Psoas muscle (tissue), 8 donors: ENCODE results near the gene LBR. TPM values are rescaled to one million over a fixed set of nuclear protein-coding genes. Genes with fewer than 3 reads are reported as not detected.

Experiments used
- ATAC-seq, 4 donors: fragments of 200-7000 bp; cut with Tn5 transposase; one replicate each; pipeline ENCODE4 v1.9.1; 2020; ENCODE audit warnings: moderate library complexity in 3 of 4, mild to moderate bottlenecking in 2 of 4
- DNase-seq, 2 donors: peaks; one replicate each; pipeline ENCODE4 v3.0.0-alpha.2; 2020
- H3K27ac ChIP-seq: fragments of 200-600 bp; one replicate; pipeline ENCODE4 v1.8.0; 2022
- H3K27me3 ChIP-seq, 3 donors: fragments of 200-600 bp in 1 of 3; one replicate each; pipeline versions ENCODE4 v1.6.1 to v1.8.0; 2013 to 2022; ENCODE audit warnings: low read length in 2 of 3, mild to moderate bottlenecking in 2 of 3, moderate library complexity in 1 of 3; ENCODE audit not compliant: insufficient read depth in 3 of 3
- H3K36me3 ChIP-seq, 2 donors: fragments of 200-600 bp in 1 of 2; one replicate each; pipeline versions ENCODE4 v1.6.1 to v1.8.0; 2013 to 2022; ENCODE audit warnings: low read depth in 1 of 2, mild to moderate bottlenecking in 1 of 2, moderate library complexity in 1 of 2; ENCODE audit not compliant: insufficient read depth in 1 of 2
- H3K4me1 ChIP-seq: fragments of 200-600 bp; one replicate; pipeline ENCODE4 v1.8.0; 2022
- H3K4me3 ChIP-seq: fragments of 200-600 bp; one replicate; pipeline ENCODE4 v1.8.0; 2022; ENCODE audit warnings: mild to moderate bottlenecking
- H3K9me3 ChIP-seq: fragments of 200-600 bp; one replicate; pipeline ENCODE4 v1.8.0; 2022
- CTCF ChIP-seq: fragments of 200-600 bp; IDR thresholded peaks from one replicate; pipeline ENCODE4 v1.8.0; 2022; ENCODE audit warnings: antibody characterized with exemption
- WGBS, 3 donors: extraction: QIAGEN DNeasy Blood & Tissue Kit; methylation state at CpG; one replicate each; pipeline versions ENCODE4 v1.1.6 to v1.1.7; 2013; 5-methylcytosine and 5-hydroxymethylcytosine counted together
- intact Hi-C, 2 donors: fragments of 100-400 bp; cut with DNase I; formaldehyde crosslinking; loops; one replicate each; pipeline versions ENCODE4 v1.11.0 to v1.14.2; 2022
- polyA plus RNA-seq, 3 donors: library from polyadenylated mRNA; stranded (reverse); fragments of 200-250 nt; gene quantifications; one replicate each; pipeline ENCODE4 v1.2.3, GENCODE V29; 2013
- total RNA-seq, 4 donors: library from RNA; stranded (reverse); fragmentation: NEBNext Ultra II Directional in 2 of 4; extraction: Animal tissue kit (Norgen Biotek cat#: 25700) in 2 of 4; gene quantifications; one replicate each; pipeline versions ENCODE4 v1.2.1 to v1.2.4, GENCODE V29; 2021 to 2023
- donor health status: healthy with polysubstance abuse.
- donor health status: DM: no; HTN: no; CAD: no; lungs with moderate emphysema.
- donor health status: Bipolar disorder and iron deficiency.
- donor health status: healthy.
- donor health status: DM: yes; HTN: yes; CAD: no.
- donor health status: DM: no; HTN: no; CAD: no.
- donor health status: DM: no; HTN: no; CAD: no.
- donor health status: DM: yes; HTN: yes; CAD: no.

The LBR gene
- total and polyA plus RNA-seq, 7 donors, result 6.8 to 22.8 (median 14.6) TPM

DNA sequence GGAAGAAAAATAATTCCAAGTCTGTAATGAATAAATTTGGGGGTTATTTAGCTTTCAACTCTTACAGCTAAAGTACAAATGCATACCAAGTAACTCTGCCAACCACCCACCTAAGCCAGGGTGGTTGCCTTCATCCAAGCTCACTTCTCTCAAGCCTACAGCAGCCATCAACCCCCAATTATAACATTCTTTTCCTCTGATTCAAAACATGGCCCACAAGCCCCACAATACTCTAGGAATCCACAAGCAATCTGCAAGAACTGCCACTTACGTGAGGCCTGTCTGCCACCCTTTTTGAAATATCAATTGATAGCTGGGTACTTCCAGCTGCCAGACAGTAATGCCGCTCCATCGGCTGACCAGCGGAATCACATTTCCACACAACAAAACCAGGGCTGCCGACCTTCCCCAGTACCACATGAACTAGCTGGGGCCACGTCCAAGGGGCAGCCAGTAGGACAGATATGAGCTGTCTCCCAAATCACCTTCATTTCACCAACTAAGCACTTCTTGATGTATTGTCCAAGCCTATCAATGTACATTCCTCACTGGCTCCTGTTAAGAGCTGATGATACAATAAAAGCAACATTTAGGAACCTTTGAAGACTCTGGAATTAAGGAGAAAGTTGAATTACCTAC lies 3.2 kb downstream of the LBR start:
- Histone ChIP-seq H3K27ac (no peak overlapping the region), H3K4me3 (no peak overlapping the region), H3K9me3 (no peaks in the 10 kb centered on the region), H3K27me3 (no peaks in the 10 kb centered on the region), H3K36me3 (peaks cover 0 to 24% of the 10 kb centered on the region in 2 donors), H3K4me1 (peaks cover 26% of the 10 kb centered on the region)
- 55 to 78% (median 67%) methylated on average over 6 of the region's 6 CpGs for WGBS, 3 donors
- DNase-seq (no peak), ATAC-seq (no peak)
- intact Hi-C loops, result no loop called here
- TF ChIP-seq CTCF, result no peak

GRCh38 chr1:225423518-225423855 lies 4.4 kb downstream of the LBR start:
- H3K27me3 ChIP-seq, result no peaks in the 10 kb centered on the region
- peaks cover 26% of the 10 kb centered on the region for H3K4me1 ChIP-seq

DNA sequence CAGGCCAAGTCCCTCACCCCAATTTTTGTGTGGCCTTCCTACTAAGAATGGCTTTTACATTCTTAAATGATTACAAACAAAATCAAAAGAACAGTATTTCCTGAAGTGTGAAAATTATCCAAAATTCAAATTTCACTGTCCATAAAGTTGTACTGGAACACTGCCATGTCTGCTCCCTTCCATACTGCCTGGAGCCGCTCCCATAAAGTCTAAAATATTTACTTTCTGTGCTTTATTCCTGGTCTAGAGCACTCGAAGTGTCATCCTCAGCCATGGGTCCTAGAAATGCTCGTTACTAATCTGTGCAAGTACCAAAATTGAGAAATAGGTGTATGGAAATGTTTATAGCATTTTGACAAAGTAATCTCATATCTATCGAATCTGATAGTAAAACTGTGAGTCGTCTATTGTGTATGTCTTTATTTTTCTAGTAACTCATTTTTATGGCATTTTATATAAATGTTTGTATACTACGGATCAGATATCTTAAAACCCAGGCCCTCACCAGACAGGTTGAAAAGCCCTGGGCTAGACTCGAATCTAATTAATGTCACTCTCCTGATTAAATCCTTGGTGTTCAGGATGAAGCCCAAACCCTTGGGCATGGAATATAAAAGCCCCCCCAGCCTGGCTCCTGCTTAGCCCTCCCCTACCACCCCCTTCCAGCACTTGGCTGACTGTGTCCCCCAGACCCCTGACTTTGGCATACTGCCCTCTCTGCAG lies 4.9 kb downstream of the LBR start:
- ATAC-seq (no peak), DNase-seq (no peak)
- Histone ChIP-seq H3K36me3 (peaks cover 4 to 41% of the 10 kb centered on the region in 2 donors), H3K27me3 (no peaks in the 10 kb centered on the region), H3K4me1 (peaks cover 26% of the 10 kb centered on the region), H3K9me3 (no peaks in the 10 kb centered on the region), H3K4me3 (no peak overlapping the region), H3K27ac (no peak overlapping the region)
- TF ChIP-seq CTCF, result no peak
- intact Hi-C loops, result no loop called here
- 65 to 79% (median 73%) methylated on average over 7 of the region's 7 CpGs for WGBS, 3 donors

More at GRCh38 chr1:225423518-225423855, 4.4 kb downstream of the LBR start:
- Histone ChIP-seq H3K9me3 (no peaks in the 10 kb centered on the region), H3K36me3 (peaks cover 4 to 36% of the 10 kb centered on the region in 2 donors), H3K4me3 (no peak overlapping the region), H3K27ac (no peak overlapping the region)
- whole genome bisulfite sequencing, 3 donors, result 67 to 77% (median 77%) methylated on average over 2 of the region's 2 CpGs
- ATAC-seq, result no peak
- TF ChIP-seq CTCF, result no peak
- intact Hi-C loops, result no loop called here
- DNase-seq, result no peak

- no peak for TF ChIP-seq CTCF
- ATAC-seq (no peak), DNase-seq (no peak)
- H3K4me3 ChIP-seq, result no peak overlapping the region
- peaks cover 4 to 50% of the 10 kb centered on the region in 2 donors for H3K36me3 ChIP-seq
- 72 to 78% (median 76%) methylated on average over 14 of the region's 14 CpGs for WGBS, 3 donors
- H3K27me3 ChIP-seq, result no peaks in the 10 kb centered on the region
- no peaks in the 10 kb centered on the region for H3K9me3 ChIP-seq
- H3K4me1 ChIP-seq, result peaks cover 26% of the 10 kb centered on the region
- intact Hi-C loops, result no loop called here
- H3K27ac ChIP-seq, result no peak overlapping the region
Measured at GRCh38 chr1:225422031-225422605, 5.7 kb downstream of the LBR start.
